ENCODE data around the gene ABI3. TPM values are rescaled to one million over a fixed set of nuclear protein-coding genes. Genes with fewer than 3 reads are reported as not detected.

Gene ABI3
- total RNA-seq, 2 experiments from 2014 or later: 27.8 to 31.1 TPM

DNA sequence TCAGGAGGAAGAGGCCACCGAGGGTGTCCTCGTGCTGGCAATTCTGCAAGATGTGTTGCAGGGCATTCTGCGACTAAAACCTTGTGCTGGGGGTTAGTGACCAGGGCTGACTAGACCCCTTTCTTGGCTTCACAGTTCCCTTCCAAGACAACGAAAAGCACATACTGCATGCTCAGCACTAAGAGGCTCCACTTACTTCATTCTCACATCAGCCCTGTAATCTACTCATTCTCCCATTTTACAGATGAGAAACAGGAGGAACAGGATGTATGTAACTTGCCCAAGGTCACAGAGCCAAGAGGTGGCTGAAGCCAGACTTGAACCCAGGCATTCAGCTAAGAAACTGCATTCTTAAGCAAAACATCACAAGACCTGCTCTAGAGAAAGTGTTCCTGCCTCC, 25.4 kb downstream of the ABI3 start:
- H3K27ac Mint-ChIP-seq: no peak overlapping the region
- H3K4me1 Mint-ChIP-seq: peaks cover 3% of the 10 kb centered on the region
- H3K27me3 Mint-ChIP-seq: peaks cover 5% of the 10 kb centered on the region
- no peaks in the 10 kb centered on the region for H3K36me3 Mint-ChIP-seq (ENCODE audit: low read depth)
- DNase-seq (no peak), ATAC-seq (no peak)
- no peak overlapping the region for H3K4me3 Mint-ChIP-seq
- intact Hi-C loops (cut with DNase I, micrococcal nuclease): no loop called here
- H3K9me3 Mint-ChIP-seq (ENCODE audit: low read depth): no peaks in the 10 kb centered on the region
- ChIA-PET CTCF (interaction anchor here (0.8 to 1.2 kb wide), 3 partner anchors 9 to 75 kb away, joined by 3 to 5 read pairs (median 4); no protein-coding TSS in a partner anchor), POLR2A (interaction anchor here (0.7 kb wide), 1 partner anchor 10 kb away, joined by 3 read pairs; no protein-coding TSS in a partner anchor)

DNA sequence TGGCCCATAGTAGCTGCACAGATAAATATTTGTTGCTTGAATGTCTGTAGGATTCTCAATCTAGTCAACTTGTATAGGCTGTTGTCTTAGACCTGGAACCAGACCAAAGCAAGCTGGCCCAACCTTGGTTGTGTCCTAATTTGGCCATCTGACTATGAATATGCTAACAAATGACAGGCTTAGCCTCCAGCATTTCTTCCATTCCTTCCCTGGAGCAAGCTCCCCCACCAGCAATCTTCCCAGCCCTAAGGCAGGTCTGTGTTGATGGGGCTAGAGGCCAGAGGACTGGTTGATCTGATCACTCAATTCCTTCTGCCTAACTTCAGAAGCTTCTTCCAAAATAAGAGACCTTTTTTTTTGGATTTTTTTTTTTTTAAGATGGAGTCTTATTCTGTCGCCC, 29.5 kb downstream of the ABI3 start:
- ChIA-PET POLR2A (interaction anchor here (0.6 kb wide), 1 partner anchor 12 kb away, joined by 3 read pairs; no protein-coding TSS in a partner anchor), CTCF (interaction anchor here (0.8 to 1.6 kb wide), 4 partner anchors 12 to 59 kb away, joined by 3 to 8 read pairs (median 4); no protein-coding TSS in a partner anchor)
- Mint-ChIP-seq H3K4me3 (no peak overlapping the region), H3K9me3 (ENCODE audit: low read depth) (no peaks in the 10 kb centered on the region), H3K27me3 (no peaks in the 10 kb centered on the region), H3K27ac (no peak overlapping the region), H3K36me3 (ENCODE audit: low read depth) (no peaks in the 10 kb centered on the region), H3K4me1 (no peaks in the 10 kb centered on the region)
- no peak for DNase-seq
- ATAC-seq: no peak
- intact Hi-C loops (cut with DNase I, micrococcal nuclease): no loop called here

DNA sequence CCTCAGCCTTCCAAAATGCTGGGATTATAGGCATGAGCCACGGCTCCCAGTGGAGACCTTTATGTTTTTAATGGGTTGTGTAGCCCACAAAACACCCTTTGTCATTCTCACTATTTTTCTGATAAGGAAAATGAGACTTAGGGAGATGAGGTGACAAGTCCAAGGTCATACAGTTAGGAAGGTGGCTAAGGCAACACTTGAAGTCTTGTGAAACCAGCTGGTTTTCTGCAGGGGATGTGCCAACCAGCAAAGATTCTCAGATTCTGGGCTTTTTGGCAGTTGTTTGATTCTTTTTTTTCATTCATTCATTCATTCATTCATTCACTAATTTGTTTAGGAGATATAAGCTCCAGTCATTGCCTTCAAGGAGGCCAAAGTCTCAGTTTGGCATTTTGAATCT, 30.1 kb downstream of the ABI3 start:
- POLR2A ChIA-PET: no interaction called here

DNA sequence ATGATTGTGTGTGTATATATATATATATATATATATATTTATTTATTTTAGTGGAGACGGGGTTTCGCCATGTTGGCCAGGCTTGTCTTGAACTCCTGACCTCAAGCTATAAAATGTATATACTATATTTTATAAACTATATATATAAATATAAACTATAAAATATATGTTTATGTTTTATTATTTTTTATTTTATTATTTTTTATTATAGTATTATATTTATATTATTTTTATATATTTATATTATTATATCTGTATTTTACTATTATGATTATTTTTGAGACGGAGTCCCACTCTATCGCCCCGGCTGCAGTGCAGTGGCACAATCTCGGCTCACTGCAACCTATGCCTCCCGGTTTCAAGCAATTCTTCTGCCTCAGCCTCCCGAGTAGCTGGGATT, 30.5 kb downstream of the ABI3 start:
- Mint-ChIP-seq H3K27ac (no peak overlapping the region), H3K27me3 (no peaks in the 10 kb centered on the region), H3K9me3 (ENCODE audit: low read depth) (no peaks in the 10 kb centered on the region), H3K36me3 (ENCODE audit: low read depth) (no peaks in the 10 kb centered on the region), H3K4me1 (no peaks in the 10 kb centered on the region), H3K4me3 (no peak overlapping the region)
- DNase-seq: no peak
- no peak for ATAC-seq
- ChIA-PET CTCF (interaction anchor here (1.1 kb wide), 1 partner anchor 13 kb away, joined by 5 read pairs; no protein-coding TSS in a partner anchor), POLR2A (no interaction called here)
- intact Hi-C loops (cut with DNase I, micrococcal nuclease): no loop called here

More for the DNA sequence above, 30.1 kb downstream of the ABI3 start:
- Mint-ChIP-seq H3K27me3 (no peaks in the 10 kb centered on the region), H3K36me3 (ENCODE audit: low read depth) (no peaks in the 10 kb centered on the region), H3K4me1 (no peaks in the 10 kb centered on the region), H3K27ac (no peak overlapping the region), H3K4me3 (no peak overlapping the region), H3K9me3 (ENCODE audit: low read depth) (no peaks in the 10 kb centered on the region)
- DNase-seq (no peak), ATAC-seq (no peak)
- CTCF ChIA-PET: interaction anchor here (1.1 to 1.6 kb wide), 2 partner anchors 13 to 60 kb away, joined by 5 to 8 read pairs; no protein-coding TSS in a partner anchor
- intact Hi-C loops (cut with DNase I, micrococcal nuclease): no loop called here

DNA sequence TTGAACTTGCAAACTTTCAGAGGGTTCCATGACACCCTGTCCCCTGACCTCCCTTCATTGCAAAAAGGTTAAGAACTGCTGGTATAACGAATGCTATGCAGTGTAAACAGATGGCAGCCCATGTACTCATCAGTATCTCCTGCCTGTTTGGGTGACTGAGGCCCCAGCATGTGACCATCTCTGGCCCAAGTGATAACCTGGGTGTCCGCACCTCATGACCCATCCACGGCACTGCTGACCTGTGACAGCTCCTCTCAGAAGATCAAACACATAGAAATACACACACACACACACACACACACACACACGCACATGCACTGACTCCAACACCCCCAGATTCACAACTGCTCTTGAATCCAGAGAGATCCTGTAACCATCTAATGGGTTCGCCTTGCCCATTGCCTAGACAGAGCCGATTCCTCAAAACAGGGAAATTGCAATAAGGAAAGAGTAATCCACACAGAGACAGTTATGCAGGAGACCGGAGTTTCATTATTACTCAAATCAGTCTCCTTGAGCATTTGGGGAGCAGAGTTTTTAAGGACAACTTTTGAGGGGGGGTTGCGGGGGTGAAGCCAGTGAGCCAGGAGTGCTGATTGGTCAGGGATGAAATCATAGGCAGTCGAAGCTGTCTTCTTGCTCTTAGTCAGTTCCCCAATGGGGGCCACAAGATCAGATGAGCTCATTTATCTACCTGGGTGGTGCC, 31.3 kb downstream of the ABI3 start:
- ChIA-PET CTCF (no interaction called here), POLR2A (no interaction called here)
- intact Hi-C loops (cut with DNase I, micrococcal nuclease): no loop called here
- Mint-ChIP-seq H3K4me3 (no peak overlapping the region), H3K36me3 (ENCODE audit: low read depth) (no peaks in the 10 kb centered on the region), H3K9me3 (ENCODE audit: low read depth) (no peaks in the 10 kb centered on the region), H3K27me3 (no peaks in the 10 kb centered on the region), H3K27ac (no peak overlapping the region), H3K4me1 (no peaks in the 10 kb centered on the region)
- DNase-seq (no peak), ATAC-seq (no peak)

DNA sequence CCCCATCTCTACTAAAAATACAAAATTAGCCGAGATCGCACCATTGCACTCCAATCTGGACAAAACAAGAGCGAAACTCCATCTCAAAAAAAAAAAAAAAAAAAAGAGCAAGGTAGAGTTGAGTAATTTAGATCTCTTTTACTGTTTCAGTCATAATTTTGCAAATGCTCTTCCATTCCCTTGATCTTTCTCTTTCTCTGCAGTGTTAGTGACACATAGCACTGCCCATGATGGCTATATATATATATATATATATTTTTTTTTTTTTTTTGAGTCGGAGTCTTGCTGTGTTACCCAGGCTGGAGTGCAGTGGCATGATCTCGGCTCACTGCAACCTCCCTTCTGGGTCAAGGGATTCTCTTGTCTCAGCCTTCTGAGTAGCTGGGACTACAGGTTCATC, 32.3 kb downstream of the ABI3 start:
- ChIA-PET CTCF (interaction anchor here (1.6 kb wide), 1 partner anchor 62 kb away, joined by 5 read pairs; no protein-coding TSS in a partner anchor), POLR2A (no interaction called here)
- Mint-ChIP-seq H3K27ac (no peak overlapping the region), H3K9me3 (ENCODE audit: low read depth) (no peaks in the 10 kb centered on the region), H3K4me3 (no peak overlapping the region), H3K27me3 (no peaks in the 10 kb centered on the region), H3K36me3 (ENCODE audit: low read depth) (no peaks in the 10 kb centered on the region), H3K4me1 (no peaks in the 10 kb centered on the region)
- ATAC-seq: no peak
- intact Hi-C loops (cut with DNase I, micrococcal nuclease): no loop called here
- DNase-seq: no peak

DNA sequence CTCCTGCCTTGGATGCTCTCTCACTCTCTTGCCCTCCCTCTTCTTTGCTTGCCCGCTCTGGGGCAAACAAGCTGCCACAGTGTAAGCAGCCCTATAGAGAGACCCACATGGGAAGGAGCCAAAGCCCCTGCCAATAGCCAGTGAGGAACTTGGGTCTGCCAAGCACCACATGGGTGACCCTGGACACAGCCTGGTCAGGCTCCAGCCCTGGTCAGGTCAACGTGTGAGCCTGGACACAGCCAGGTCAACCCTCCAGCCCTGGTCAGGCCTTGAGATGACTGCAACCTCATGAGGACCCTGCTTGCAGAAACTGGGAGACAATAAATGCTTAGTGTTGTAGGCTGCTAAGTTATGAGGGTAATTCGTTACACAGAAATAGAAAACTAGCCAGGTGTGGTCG, 34.3 kb downstream of the ABI3 start:
- CTCF ChIA-PET: interaction anchor here (0.8 kb wide), 1 partner anchor 16 kb away, joined by 4 read pairs; no protein-coding TSS in a partner anchor
- ATAC-seq: no peak
- intact Hi-C loops (cut with DNase I, micrococcal nuclease): no loop called here

DNA sequence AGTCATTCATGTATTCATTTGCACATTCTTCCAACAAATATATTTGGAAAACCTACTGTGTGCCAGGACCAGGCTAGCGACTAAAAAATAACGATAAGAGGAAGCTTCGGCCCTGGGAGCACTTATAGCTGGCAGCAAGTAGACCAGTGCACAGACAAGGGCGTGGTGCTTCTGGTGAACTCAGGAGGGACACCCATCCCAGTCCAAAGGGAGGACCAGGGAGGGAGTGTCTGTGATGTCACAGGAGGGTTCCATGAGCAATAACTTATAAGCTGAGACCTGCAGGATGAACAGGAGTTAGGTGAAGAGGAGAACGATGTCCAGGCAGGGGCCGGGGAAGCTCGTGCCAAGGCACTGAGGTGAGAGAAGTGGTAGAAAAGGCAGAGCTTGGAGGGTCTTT, 37.4 kb downstream of the ABI3 start:
- no peaks in the 10 kb centered on the region for H3K36me3 Mint-ChIP-seq (ENCODE audit: low read depth)
- intact Hi-C loops (cut with DNase I, micrococcal nuclease): no loop called here
- POLR2A ChIA-PET: interaction anchor here (0.6 kb wide), 1 partner anchor 57 kb away, joined by 4 read pairs; no protein-coding TSS in a partner anchor
- CTCF ChIA-PET: interaction anchor here (0.5 to 1.3 kb wide), 4 partner anchors 13 to 62 kb away, joined by 3 to 4 read pairs (median 4); no protein-coding TSS in a partner anchor
- no peaks in the 10 kb centered on the region for H3K4me1 Mint-ChIP-seq
- no peak overlapping the region for H3K4me3 Mint-ChIP-seq
- no peaks in the 10 kb centered on the region for H3K9me3 Mint-ChIP-seq (ENCODE audit: low read depth)
- H3K27me3 Mint-ChIP-seq: peaks cover 3% of the 10 kb centered on the region
- ATAC-seq (no peak), DNase-seq (no peak)
- H3K27ac Mint-ChIP-seq: no peak overlapping the region

More for the DNA sequence above, 34.3 kb downstream of the ABI3 start:
- POLR2A ChIA-PET: no interaction called here
- H3K27ac Mint-ChIP-seq: no peak overlapping the region
- peaks cover 3% of the 10 kb centered on the region for H3K27me3 Mint-ChIP-seq
- no peaks in the 10 kb centered on the region for H3K36me3 Mint-ChIP-seq (ENCODE audit: low read depth)
- no peaks in the 10 kb centered on the region for H3K9me3 Mint-ChIP-seq (ENCODE audit: low read depth)
- H3K4me3 Mint-ChIP-seq: no peak overlapping the region
- DNase-seq: no peak
- no peaks in the 10 kb centered on the region for H3K4me1 Mint-ChIP-seq

DNA sequence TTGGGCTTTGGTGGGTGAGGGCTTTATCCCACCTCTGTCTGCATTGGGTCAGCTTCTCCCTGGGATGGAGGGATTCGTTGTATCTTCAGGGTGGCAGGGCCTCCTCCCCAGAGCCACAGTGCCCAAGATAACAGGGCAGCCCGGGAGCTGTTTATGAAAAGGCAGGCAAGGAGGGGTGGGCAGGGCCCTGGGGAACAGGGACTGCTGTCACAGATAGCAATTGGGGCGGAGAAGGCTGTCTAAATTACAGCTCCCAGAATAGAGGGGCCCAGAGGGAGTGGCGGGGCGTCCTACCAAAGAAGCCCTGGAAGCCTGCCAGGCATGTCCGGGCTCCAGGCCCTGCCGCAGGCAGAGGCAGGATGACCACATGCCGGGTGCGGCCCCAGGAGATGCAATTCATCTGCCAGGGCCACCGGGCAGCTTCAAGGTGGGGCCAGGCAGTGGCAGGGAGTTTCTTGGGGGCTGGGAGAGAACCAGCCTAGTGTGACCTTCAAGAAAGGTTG, 38.8 kb downstream of the ABI3 start:
- ChIA-PET POLR2A (no interaction called here), CTCF (interaction anchor here (1.3 to 1.6 kb wide), 2 partner anchors 11 to 21 kb away, joined by 3 to 4 read pairs; no protein-coding TSS in a partner anchor)
- Mint-ChIP-seq H3K9me3 (ENCODE audit: low read depth) (no peaks in the 10 kb centered on the region), H3K27ac (no peak overlapping the region), H3K4me1 (no peaks in the 10 kb centered on the region), H3K36me3 (ENCODE audit: low read depth) (no peaks in the 10 kb centered on the region), H3K27me3 (peaks cover 3% of the 10 kb centered on the region), H3K4me3 (no peak overlapping the region)
- DNase-seq (no peak), ATAC-seq (no peak)
- intact Hi-C loops (cut with DNase I, micrococcal nuclease): no loop called here

DNA sequence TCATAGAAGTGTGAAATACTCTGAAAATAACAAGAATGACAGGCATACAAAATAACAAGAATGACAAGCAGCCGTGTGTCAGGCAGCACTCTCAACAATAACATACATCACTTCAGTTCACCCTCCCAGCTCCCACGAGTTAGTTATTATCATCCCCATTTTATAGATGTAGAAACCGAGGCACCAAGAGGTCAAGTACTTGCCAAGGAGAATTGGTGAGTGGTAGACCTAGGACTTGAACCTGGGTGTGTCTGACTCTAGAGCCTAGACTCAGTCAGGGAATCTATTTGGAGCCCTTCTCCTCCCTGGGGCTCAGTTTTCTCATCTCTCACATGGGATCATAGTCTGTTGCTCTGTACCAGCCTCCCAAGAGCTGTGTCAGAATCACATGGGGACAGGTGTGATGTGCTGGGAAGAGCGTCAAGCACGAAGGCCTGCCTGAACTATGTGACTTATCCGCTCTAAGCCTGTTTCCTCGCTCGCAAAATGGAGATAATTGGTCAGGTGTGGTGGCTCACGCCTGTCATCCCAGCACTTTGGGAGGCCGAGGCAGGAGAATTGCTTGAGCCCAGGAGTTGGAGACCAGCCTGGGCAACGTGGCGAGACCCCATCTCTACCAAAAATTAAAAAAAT, 39.5 kb downstream of the ABI3 start:
- ChIA-PET CTCF (interaction anchor here (1.0 to 1.6 kb wide), 2 partner anchors 22 to 52 kb away, joined by 3 read pairs; no protein-coding TSS in a partner anchor), POLR2A (interaction anchor here (0.7 kb wide), 1 partner anchor 156 kb away, joined by 3 read pairs; no protein-coding TSS in a partner anchor)
- DNase-seq: no peak
- no peak overlapping the region for H3K27ac Mint-ChIP-seq
- no peaks in the 10 kb centered on the region for H3K36me3 Mint-ChIP-seq (ENCODE audit: low read depth)
- no peak for ATAC-seq
- no peak overlapping the region for H3K4me3 Mint-ChIP-seq
- H3K9me3 Mint-ChIP-seq (ENCODE audit: low read depth): no peaks in the 10 kb centered on the region
- intact Hi-C loops (cut with DNase I, micrococcal nuclease): no loop called here
- H3K27me3 Mint-ChIP-seq: peaks cover 3% of the 10 kb centered on the region
- no peaks in the 10 kb centered on the region for H3K4me1 Mint-ChIP-seq

DNA sequence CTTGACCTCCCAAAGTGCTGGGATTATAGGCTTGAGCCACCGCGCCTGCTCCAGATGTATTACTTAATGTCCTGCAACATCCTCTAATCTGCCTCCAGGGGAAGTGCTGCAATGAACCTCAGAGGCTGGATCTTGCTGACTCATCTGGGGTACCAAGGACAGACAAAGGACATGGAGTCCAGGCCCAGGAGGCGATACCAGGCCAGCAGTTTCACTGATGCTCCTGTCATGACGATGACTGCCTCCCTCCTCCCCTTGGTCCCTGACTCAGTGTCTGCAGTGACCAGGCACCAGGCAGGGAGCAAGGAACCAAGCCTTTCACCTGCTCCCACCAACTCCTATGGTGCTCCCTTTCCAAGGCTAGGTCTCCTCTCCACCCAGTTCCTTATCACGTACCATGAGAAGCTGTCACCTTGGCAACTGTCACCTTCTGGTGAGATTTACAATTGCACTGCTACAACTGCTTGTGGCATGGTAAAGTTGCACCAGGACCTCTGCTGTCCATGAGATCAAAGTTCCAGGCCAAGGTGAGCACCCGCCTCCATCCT, 41.7 kb downstream of the ABI3 start:
- Mint-ChIP-seq H3K27ac (no peak overlapping the region), H3K27me3 (peaks cover 3% of the 10 kb centered on the region), H3K4me1 (no peaks in the 10 kb centered on the region), H3K9me3 (ENCODE audit: low read depth) (no peaks in the 10 kb centered on the region), H3K36me3 (ENCODE audit: low read depth) (no peaks in the 10 kb centered on the region), H3K4me3 (no peak overlapping the region)
- ChIA-PET CTCF (no interaction called here), POLR2A (no interaction called here)
- no peak for ATAC-seq
- intact Hi-C loops (cut with DNase I, micrococcal nuclease): no loop called here
- DNase-seq: no peak

Data from activated CD4-positive, alpha-beta T cell treated with anti-CD3 and anti-CD28 coated beads for 36 hours (primary cell).